GM21526 (cell line): Measurements from ENCODE around the gene HIVEP3.

ENCODE experiments used
- ATAC-seq: cut with Tn5 transposase; IDR thresholded peaks from one replicate; pipeline ENCODE4 v1.9.1; 2021; ENCODE audit warnings: moderate library complexity; ENCODE audit not compliant: unreplicated experiment, low FRiP score

HIVEP3 gene

GRCh38 chr1:41739061-41739955 is 179.4 kb downstream of the HIVEP3 start:
- peak; percentile 52 for ATAC-seq

DNA sequence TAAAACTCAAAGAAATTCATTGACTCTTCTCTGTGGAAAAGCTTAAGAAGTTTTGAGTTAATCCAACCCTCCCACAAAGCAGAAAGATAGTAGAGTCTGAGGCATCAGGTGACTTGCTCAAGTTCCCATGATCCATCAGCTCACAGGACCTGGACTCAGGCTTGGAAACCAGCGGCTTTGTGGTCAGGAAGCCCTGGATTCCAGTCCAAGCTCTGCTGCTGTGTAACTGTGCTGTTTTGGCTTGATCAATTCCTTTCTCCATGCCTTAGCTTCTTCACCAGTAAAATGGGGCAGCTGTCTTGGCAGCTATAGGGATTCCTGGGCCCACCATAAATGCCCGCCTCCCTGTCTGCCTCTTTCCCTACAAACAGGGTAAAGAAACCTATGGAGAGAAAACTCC is 180.2 kb downstream of the HIVEP3 start:
- no peak for ATAC-seq

GRCh38 chr1:41738006-41738405 is 180.7 kb downstream of the HIVEP3 start:
- no peak for ATAC-seq

DNA sequence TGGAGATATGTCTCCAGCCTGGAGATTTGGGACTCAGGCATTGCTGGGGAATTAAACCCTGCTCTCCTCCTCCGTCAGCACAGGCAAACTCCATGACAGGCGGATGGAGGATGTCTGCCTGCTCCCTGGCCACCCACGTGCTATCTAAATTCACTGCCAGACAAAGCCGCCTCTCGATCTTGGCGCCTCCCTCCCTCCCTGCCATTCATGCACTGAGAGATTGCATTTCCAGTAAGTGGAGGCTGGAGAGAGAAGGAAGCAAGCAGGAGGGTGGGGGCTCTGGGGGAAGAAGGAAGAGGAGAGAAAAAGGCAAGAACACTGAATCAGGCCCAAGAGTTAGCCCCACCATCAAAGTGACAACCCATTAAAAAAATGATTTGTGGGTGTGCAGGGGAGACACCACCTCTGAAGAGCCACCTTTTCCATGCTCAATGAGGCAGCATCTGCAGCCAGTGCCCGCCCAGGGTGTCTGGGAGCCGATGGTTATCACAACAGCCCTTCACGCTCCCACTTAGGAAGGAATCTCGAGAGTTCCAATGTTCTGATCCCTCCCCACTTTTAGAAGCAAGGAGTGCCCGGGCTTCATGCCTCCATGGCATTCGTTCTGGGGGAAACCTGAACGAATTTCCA is 183.0 kb downstream of the HIVEP3 start:
- ATAC-seq: no peak

DNA sequence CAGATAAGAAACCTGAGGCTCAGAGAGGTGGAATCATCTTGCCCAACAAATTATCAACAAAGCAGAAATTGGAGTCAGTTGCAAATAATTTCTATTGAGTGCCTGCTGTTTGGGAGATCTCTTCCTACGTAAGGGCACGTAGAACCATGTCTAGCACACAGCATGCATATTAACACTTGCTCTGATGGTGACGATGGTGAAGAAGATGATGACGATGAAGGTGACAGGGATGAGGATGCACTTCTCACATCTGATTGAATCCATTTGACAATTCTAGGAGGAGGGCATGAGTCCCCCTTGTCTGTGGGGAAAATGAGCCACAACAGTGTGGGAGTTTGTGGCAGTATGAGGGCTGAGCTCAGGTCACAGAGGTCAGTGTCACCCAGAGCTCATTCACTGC is 183.6 kb downstream of the HIVEP3 start:
- no peak for ATAC-seq

- ATAC-seq: no peak
Observed at GRCh38 chr1:41734201-41734970, 184.3 kb downstream of the HIVEP3 start.

DNA sequence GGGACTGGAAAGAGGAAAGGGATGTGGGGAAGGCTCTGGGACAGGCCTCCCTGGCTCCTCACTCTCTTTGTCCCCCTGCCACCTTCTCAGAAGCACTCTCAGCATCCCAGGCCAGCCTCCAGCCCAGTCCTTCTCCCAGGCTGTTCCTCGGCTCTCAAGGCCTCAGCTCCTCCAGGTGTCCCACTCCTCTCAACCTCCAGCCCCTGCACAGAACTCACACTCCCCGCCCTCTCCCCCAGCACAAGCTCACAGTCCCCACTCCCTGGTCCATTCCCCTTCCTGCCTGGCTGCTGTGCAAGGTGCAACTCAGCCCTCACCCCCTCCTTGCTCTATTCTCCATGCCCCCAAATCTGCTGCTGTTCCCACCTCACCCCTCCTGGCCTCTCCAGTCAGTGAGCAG is 185.0 kb downstream of the HIVEP3 start:
- no peak for ATAC-seq

DNA sequence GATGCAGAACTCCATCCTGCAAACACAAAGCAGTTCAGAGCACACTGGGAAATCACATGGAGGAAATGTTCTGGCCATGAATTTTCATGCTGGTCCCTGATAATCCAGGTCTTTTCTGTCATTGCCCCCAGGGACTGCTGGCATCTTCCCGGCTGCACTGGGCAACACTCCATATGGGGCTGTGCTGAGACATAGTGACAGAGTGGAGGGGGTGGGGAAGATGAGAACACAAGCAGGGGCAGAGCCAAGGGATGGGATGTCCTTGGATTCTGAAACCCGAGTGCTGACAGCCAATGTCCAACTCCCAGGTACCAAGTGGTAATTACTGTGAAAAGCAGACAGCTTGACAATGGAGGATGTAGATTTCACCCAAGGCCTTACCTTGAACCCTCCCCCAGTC is 185.7 kb downstream of the HIVEP3 start:
- no peak for ATAC-seq

- ATAC-seq: no peak
Observed at GRCh38 chr1:41731516-41732030, 187.1 kb downstream of the HIVEP3 start.

GRCh38 chr1:41730806-41731205 is 187.9 kb downstream of the HIVEP3 start:
- no peak for ATAC-seq

GRCh38 chr1:41728403-41729202 is 190.1 kb downstream of the HIVEP3 start:
- peak; percentile 62 for ATAC-seq

DNA sequence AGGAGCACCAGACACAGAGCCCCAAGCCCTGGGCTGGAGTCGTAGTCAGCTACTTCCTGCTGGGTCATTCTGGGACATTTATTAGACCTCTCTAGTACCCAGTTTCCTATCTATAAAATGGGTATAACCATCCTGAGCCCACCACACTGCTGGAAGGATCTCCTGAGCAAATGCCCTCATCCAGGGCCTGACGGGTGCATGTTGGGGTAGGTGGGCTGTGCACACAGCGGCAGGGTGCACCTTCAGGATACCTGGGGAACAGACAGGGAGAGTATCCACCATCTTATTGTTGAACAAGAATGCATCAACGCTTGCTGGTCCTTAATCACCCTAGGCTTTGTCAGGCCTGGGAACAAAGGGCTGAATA is 191.0 kb downstream of the HIVEP3 start:
- ATAC-seq: no peak

GRCh38 chr1:41726899-41727748 is 191.6 kb downstream of the HIVEP3 start:
- ATAC-seq: peak; percentile 38

DNA sequence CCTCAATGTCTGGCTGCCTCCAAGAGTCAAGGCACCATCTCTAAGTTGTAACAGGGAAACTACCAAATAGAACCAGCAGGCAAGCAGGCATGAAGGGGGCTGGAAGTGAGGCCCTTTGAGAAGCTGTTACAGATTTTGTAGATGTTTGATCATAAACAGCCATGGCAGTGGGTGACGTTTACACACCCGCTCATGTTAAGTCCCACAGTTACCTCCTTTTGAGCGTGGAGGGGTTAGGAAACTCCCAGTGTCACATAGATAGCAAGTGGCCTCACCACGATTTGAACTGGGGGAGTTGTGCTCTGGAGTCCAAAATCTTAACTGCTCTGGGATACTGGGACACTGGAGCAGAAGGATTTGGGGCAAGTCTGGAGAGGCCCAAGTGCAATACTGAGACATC is 192.4 kb downstream of the HIVEP3 start:
- no peak for ATAC-seq

DNA sequence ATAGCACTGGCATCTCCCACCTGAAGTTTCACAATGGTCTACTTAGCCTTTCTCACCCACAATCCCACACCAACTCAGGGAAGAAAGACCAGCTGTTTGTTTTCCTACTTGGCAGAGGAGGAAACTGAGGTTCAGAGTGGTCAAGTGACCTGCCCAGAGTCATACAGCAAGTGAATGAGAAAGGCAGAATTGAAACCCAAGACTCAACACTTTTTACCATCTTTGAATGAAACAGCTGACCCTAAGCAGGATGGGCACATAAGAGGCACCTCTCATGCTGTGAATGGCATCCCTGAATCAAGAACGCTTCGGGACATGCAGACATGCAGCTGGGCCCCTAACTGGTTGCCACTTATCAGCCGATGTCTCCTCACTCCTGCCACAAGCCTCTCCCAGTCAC is 193.8 kb downstream of the HIVEP3 start:
- no peak for ATAC-seq

- no peak for ATAC-seq
Observed at GRCh38 chr1:41724248-41724647, 194.5 kb downstream of the HIVEP3 start.

DNA sequence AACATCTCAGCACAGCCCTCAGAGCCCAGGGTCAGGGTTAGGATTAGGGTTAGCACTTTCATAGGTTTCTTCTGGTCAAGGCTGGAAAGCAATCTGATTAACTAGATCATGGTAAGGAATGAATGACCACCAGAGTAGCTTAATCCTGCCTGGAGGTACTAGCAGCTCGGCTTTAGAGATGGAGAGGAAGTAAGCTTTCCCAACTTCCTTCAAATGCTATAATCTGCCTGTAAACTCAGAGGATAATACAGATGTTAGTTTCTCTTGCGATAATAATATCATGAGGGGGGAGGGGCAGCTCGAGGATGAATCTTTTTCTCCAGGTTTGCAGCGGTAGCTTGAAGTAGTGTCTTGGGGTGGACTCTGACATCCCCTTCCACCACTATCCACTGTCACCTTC is 194.9 kb downstream of the HIVEP3 start:
- ATAC-seq: no peak

DNA sequence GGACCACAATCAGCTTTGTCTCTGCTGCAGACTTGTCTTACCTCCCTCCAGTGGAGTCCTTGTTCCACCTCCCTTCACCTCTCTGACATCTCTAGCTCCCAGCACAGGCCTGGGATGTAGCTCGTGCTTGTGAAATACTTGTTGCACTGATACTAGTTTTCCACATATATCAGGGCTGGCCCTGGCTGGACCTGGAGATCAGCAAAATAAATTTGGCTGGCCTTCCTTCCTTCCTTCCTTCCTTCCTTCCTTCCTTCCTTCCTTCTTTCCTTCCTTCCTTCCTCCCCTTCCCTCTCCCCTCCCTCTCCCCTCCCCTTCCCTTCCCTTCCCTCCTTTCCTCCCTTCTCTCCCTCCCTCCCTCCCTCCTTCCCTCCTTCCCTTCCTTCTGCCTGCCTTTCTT is 196.5 kb downstream of the HIVEP3 start:
- ATAC-seq: no peak

DNA sequence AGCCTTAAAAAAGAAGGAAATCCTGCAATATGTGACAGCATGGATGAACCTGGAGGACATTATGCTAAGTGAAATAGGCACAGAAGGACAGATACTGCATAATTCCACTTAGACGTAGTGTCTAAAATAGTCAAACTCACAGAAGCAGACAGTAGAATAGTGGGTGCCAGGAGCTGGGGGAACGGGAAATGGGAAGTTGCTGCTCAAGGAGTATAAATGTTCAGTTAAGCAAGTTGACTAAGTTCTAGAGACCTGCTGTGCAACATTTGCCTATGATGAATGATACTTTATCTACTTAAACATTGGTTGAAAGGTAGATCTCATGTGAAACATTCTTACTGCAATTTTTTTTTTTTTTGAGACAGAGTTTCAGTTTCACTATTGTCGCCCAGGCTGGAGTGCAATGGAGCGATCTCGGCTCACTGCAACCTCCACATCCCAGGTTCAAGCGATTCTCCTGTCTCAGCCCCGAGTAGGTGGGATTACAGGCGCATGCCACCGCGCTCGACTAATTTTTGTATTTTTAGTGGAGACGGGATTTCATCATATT is 197.8 kb downstream of the HIVEP3 start:
- no peak for ATAC-seq
